GM10847 (cell line): ENCODE results near the gene KLHL22.

Source experiments
- POLR2A ChIP-seq: IDR thresholded peaks from 2 replicates; pipeline ENCODE4 v1.6.1; 2011; ENCODE audit not compliant: insufficient read length; ENCODE audit errors: extremely low read depth

The KLHL22 gene

GRCh38 chr22:20488946-20489345, 6.6 kb downstream of the KLHL22 start:
- no peak for TF ChIP-seq POLR2A

DNA sequence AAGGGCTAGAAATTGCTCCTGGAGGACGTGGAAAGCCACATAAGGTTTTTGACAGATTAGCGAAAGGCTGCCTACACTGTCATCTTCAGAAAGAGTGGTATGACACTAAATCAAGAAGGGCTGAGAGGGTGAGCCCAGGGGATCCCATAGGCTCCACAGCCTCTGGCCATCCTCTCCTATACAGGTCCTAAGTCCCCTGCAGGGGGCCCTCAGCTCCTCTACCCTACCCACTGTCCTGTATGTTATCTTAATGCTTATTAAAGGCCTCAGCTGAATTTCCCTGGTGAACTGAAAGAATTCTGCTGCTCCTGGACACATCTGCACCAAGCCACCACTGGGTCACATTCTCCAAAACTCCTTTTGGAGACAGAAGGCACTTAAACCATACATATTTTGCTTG, 7.9 kb downstream of the KLHL22 start:
- TF ChIP-seq POLR2A = no peak

- TF ChIP-seq POLR2A = no peak
Measured at GRCh38 chr22:20486229-20486628, 9.4 kb downstream of the KLHL22 start.

DNA sequence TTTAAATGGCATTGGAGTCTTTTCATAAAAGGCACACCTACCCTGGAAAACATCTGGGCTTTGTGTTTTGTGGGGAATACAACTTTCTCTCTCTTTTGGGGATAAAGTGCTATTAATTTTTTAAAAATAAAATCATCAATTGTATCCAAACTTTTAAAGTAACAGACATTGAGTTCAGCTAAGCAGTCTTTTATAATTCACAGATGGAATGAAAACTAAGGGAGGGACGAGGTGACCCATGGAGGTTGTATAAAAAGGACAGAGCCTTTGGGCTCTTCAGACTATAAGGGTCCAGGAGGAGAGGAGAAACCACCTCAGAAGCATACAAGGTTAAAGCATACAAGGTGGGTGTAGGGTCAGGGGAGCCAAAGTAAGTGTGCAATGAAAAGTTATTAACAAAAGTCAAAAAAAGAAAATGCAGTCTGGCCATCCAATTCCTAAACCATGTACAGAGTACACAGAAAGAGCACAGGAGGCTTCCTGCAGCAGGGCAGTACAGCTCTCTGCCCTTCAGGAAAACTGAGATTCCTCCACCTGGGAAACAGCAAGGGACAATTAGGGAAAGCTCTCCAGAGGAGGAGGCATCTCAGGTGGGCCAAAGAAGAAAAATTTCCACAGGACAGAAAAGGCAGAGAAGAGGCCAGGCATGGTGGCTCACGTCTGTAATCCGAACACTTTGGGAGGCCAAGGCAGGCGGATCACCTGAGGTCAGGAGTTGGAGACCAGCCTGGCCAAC, 10.5 kb downstream of the KLHL22 start:
- no peak for TF ChIP-seq POLR2A

DNA sequence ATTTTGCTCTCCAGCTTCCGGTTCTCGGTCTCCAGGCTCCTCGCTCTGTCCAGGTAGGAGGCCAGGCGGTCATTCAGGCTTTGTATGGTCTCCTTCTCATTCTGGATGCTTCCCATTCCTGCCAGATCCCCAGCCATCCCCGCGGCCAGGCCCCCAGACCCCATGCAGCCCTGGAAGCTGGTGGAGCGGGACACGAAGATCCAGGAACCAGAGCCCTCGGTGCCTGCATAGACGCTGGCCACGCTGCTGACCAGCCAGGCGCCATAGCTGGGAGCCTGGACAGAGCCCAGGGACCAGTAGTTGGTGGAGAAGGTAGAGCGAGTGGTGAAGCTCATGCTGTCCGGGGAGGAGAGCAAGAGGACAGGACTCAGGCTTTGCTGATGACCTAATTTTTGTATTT, 11.8 kb downstream of the KLHL22 start:
- no peak for TF ChIP-seq POLR2A

GRCh38 chr22:20479612-20480196, 15.9 kb downstream of the KLHL22 start:
- no peak for TF ChIP-seq POLR2A

DNA sequence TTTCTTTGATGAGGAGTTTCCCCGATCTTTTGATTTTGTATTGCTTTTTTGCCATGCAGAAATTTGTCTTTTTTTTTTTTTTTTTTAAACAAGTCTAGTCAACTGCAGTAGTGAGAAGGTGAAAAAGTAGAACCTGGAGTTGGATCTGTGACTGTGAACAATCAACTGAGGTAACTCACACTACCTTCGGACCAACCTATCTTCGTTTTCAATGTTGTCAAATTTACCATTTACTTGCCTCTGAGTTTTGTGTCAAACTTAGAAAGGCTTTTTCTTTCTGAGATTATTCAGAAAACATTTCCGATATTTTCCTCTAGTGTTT, 20.5 kb downstream of the KLHL22 start:
- no peak for TF ChIP-seq POLR2A

- TF ChIP-seq POLR2A = no peak
Measured at GRCh38 chr22:20472629-20473442, 22.8 kb downstream of the KLHL22 start.

- TF ChIP-seq POLR2A = no peak
Measured at GRCh38 chr22:20471126-20471833, 24.3 kb downstream of the KLHL22 start.

DNA sequence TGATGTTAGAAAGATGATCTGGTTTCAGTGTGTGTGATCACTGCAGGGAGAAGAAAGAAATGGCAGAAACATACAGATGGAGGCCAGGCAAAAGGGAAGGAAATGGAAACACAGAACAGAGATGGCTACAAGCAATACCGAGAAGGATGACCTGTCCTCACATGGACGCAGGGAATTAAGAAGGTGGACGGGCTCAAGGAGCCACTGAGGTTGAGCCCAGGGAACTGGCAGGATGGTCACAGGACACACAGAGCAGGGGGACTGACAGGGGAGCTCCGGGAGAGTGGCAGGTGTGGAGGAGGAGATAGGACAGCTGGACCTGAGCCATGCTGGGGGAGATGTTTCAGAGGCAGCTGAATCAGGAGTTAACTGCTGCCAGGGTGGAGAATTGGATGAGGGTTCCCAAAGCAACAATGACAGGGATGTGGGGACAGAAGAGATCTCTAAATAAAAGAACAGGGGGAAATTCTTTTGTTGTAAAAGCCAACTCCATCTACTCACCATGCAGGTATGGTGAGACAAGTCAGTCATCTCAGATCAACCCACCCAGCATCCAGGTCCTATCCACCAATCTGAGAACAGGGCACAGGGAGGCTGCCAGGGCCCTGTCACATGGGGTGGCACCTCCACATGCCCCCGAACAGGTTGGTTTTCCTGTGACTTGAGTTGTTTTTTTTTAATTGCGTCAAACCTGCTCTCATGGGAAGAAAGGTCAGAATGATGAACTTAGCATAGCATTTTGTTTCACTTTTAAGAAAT, 26.3 kb downstream of the KLHL22 start:
- no peak for TF ChIP-seq POLR2A

GRCh38 chr22:20466659-20467379, 28.8 kb downstream of the KLHL22 start:
- no peak for TF ChIP-seq POLR2A

DNA sequence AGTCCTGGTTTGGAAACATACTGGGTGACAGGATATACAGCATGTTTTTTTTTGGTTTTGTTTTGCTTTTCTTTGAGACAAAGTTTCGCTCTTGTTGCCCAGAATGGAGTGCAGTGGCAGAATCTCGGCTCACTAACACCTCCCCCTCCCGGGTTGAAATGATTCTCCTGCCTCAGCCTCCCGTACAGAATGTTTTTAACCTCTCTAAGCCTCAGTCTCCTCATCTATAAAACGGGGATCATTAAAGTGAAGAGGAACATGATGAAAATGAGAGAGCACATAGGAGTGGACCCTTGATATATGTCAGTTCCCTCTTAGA, 29.9 kb downstream of the KLHL22 start:
- no peak for TF ChIP-seq POLR2A

- TF ChIP-seq POLR2A = no peak
Measured at GRCh38 chr22:20464912-20465758, 30.5 kb downstream of the KLHL22 start.
